ENCODE measurements around the gene EXOC3L1.

EXOC3L1 gene

DNA sequence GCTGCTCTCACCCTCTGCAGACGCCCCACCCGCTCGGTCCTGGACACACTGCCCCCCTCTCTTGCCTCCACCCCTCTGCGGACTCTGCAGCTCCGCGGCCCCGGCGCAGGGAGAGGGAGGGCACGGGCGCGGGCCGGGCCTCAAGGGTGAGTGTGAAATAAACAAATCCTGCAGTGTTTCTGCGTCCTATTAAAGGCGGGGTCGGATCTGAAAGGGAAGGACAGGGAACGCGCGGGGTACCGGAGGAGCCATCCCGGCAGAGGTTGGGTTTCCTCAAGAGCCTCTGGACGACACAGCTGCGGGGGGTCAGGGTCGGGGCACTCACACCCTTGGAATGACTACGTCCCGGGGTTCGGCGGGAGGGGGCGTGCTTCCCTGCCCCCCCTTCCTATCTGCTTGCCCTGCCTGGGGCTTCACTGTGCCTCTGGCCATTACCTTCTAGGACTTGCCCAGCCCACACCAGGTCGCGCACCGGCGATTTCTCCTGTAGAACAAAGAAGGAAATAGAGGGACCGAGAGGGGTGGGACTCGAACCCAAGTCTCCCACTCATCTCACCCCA lies 25.9 kb downstream of the EXOC3L1 start:
- TF ChIP-seq POLR2AphosphoS5 (IDR thresholded peaks at IDR 0.05; ENCODE audit: low read depth) (no peak), CTCF (IDR thresholded peaks at IDR 0.05; ENCODE audit: insufficient read depth, low read length) (no peak), GABPA (IDR thresholded peaks at IDR 0.05; ENCODE audit: low read depth) (no peak), SPI1 (IDR thresholded peaks at IDR 0.05; ENCODE audit: borderline replicate concordance, low read depth) (no peak)
- Histone ChIP-seq H3K27me3 (ENCODE audit: insufficient read depth, poor library complexity, severe bottlenecking) (peaks cover 49% of the 10 kb centered on the region), H3K27ac (replicated peaks) (no peak overlapping the region), H3K4me3 (replicated peaks; ENCODE audit: insufficient read depth, low read length) (no peak overlapping the region)
- no peak for DNase-seq (ENCODE audit: low read depth in 1 of 2, low spot score in 1 of 2)

DNA sequence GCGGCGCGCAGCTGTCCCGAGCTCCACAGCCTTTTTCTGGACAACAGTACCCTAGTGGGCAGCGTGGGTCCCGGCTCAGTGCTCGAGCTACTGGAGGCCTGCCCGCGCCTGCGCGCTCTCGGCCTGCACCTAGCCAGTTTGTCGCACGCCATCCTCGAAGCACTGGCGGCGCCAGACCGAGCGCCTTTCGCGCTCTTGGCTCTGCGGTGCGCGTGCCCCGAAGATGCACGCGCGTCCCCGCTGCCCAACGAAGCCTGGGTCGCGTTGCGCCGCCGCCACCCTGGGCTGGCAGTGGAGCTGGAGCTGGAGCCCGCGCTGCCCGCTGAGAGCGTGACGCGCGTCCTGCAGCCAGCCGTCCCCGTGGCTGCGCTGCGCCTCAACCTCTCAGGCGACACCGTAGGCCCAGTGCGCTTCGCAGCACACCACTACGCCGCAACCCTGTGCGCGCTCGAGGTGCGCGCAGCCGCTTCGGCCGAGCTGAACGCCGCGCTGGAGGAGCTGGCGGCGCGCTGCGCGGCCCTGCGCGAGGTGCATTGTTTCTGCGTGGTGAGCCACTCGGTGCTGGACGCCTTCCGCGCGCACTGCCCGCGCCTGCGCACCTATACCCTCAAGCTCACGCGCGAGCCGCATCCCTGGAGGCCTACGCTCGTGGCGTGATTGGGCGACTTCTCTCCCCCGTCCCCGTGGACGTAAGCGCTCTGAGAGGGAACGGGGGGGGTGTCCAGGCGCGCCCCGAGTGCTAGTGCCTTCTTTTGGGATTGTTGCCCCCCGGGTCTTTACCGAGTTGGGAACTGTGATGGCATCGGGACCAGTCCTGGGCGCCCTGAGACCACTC lies 26.6 kb downstream of the EXOC3L1 start:
- Histone ChIP-seq H3K4me3 (replicated peaks; ENCODE audit: insufficient read depth, low read length) (peak overlapping the region; percentile 32), H3K27me3 (ENCODE audit: insufficient read depth, poor library complexity, severe bottlenecking) (peaks cover 44% of the 10 kb centered on the region), H3K27ac (replicated peaks) (no peak overlapping the region)
- TF ChIP-seq REST (IDR thresholded peaks at IDR 0.05; ENCODE audit: insufficient replicate concordance, low read depth): no peak
- TF ChIP-seq POLR2AphosphoS5 (IDR thresholded peaks at IDR 0.05; ENCODE audit: low read depth): no peak
- no peak for TF ChIP-seq SPI1 (IDR thresholded peaks at IDR 0.05; ENCODE audit: borderline replicate concordance, low read depth)
- TF ChIP-seq GABPA (IDR thresholded peaks at IDR 0.05; ENCODE audit: low read depth): no peak
- TF ChIP-seq CTCF (IDR thresholded peaks at IDR 0.05; ENCODE audit: insufficient read depth, low read length): no peak
- no peak for DNase-seq (ENCODE audit: low read depth in 1 of 2, low spot score in 1 of 2)

GRCh38 chr16:67162506-67163163 lies 27.3 kb downstream of the EXOC3L1 start:
- no peak for DNase-seq (ENCODE audit: low read depth in 1 of 2, low spot score in 1 of 2)
- Histone ChIP-seq H3K27me3 (ENCODE audit: insufficient read depth, poor library complexity, severe bottlenecking) (peaks cover 42% of the 10 kb centered on the region), H3K4me3 (replicated peaks; ENCODE audit: insufficient read depth, low read length) (no peak overlapping the region), H3K27ac (replicated peaks) (no peak overlapping the region)
- no peak for TF ChIP-seq GABPA (IDR thresholded peaks at IDR 0.05; ENCODE audit: low read depth)
- TF ChIP-seq POLR2AphosphoS5 (IDR thresholded peaks at IDR 0.05; ENCODE audit: low read depth): no peak
- TF ChIP-seq REST (IDR thresholded peaks at IDR 0.05; ENCODE audit: insufficient replicate concordance, low read depth): no peak
- no peak for TF ChIP-seq CTCF (IDR thresholded peaks at IDR 0.05; ENCODE audit: insufficient read depth, low read length)
- TF ChIP-seq SPI1 (IDR thresholded peaks at IDR 0.05; ENCODE audit: borderline replicate concordance, low read depth): no peak

All from HL-60 (cell line).